Measurements from ENCODE around the gene RTN4RL2.

The RTN4RL2 gene

GRCh38 chr11:57463671-57464538 lies 3.6 kb downstream of the RTN4RL2 start:
- DNase-seq, result no peak

- no peak for DNase-seq
These were observed 4.3 kb downstream of the RTN4RL2 start for GRCh38 chr11:57464539-57465181.

- no peak for DNase-seq
These were observed 6.4 kb downstream of the RTN4RL2 start for GRCh38 chr11:57466680-57467079.

GRCh38 chr11:57467508-57468157 lies 7.3 kb downstream of the RTN4RL2 start:
- DNase-seq, result no peak

- DNase-seq, result no peak
These were observed 7.9 kb downstream of the RTN4RL2 start for GRCh38 chr11:57468276-57468675.

GRCh38 chr11:57469268-57469667 lies 8.9 kb downstream of the RTN4RL2 start:
- DNase-seq, result no peak

- no peak for DNase-seq
These were observed 11.2 kb downstream of the RTN4RL2 start for GRCh38 chr11:57471496-57471895.

- no peak for DNase-seq
These were observed 13.0 kb downstream of the RTN4RL2 start for GRCh38 chr11:57473285-57473841.

GRCh38 chr11:57474017-57474802 lies 13.9 kb downstream of the RTN4RL2 start:
- DNase-seq, result peak; percentile 17

GRCh38 chr11:57474803-57475115 lies 14.4 kb downstream of the RTN4RL2 start:
- DNase-seq, result no peak

GRCh38 chr11:57475191-57475590 lies 14.9 kb downstream of the RTN4RL2 start:
- DNase-seq, result peak; percentile 43

GRCh38 chr11:57475671-57476046 lies 15.3 kb downstream of the RTN4RL2 start:
- no peak for DNase-seq

GRCh38 chr11:57476047-57476756 lies 15.9 kb downstream of the RTN4RL2 start:
- no peak for DNase-seq

GRCh38 chr11:57476757-57477506 lies 16.6 kb downstream of the RTN4RL2 start:
- DNase-seq, result no peak

- no peak for DNase-seq
These were observed 17.3 kb downstream of the RTN4RL2 start for GRCh38 chr11:57477507-57478189.

GRCh38 chr11:57479021-57479663 lies 18.8 kb downstream of the RTN4RL2 start:
- DNase-seq, result no peak

GRCh38 chr11:57479911-57480310 lies 19.6 kb downstream of the RTN4RL2 start:
- no peak for DNase-seq

- DNase-seq, result peak; percentile 47
These were observed 20.2 kb downstream of the RTN4RL2 start for GRCh38 chr11:57480409-57481137.

GRCh38 chr11:57481315-57481714 lies 21.0 kb downstream of the RTN4RL2 start:
- no peak for DNase-seq

Data from fibroblast of skin of scalp (primary cell).